ENCODE results near the gene RABGEF1. TPM values are rescaled to one million over a fixed set of nuclear protein-coding genes. Genes with fewer than 3 reads are reported as not detected.
"Not testable (repeated sequence)": the region's sequence is repeated elsewhere in the genome, so short reads cannot be mapped to it uniquely, and the experiment has no call there.

Gene RABGEF1
- total RNA-seq, 4 donors from 2014 or later: 44.6 to 53.2 (median 48.1) TPM

GRCh38 chr7:66790196-66790595 lies 49.7 kb downstream of the RABGEF1 start:
- 66 to 70% methylated on average over 6 of the region's 6 CpGs for WGBS, 2 donors
- TF ChIP-seq CTCF (IDR thresholded peaks at IDR 0.05) (no peak), POLR2A (IDR thresholded peaks at IDR 0.05) (no peak)
- intact Hi-C loops (cut with DNase I; ENCODE audit: low total_unique reads): no loop called here
- H3K4me3 ChIP-seq (ENCODE audit: low read depth, poor library complexity, severe bottlenecking): no peak overlapping the region
- no peak for DNase-seq (ENCODE audit: low spot score in 2 of 2)

- TF ChIP-seq CTCF (IDR thresholded peaks at IDR 0.05): no peak
- TF ChIP-seq POLR2A (IDR thresholded peaks at IDR 0.05): no peak
- 69 to 77% methylated on average over 3 of the region's 3 CpGs for WGBS, 2 donors
- no peak overlapping the region for H3K4me3 ChIP-seq (ENCODE audit: low read depth, poor library complexity, severe bottlenecking)
- intact Hi-C loops (cut with DNase I; ENCODE audit: low total_unique reads): no loop called here
- no peak for DNase-seq (ENCODE audit: low spot score in 2 of 2)
These were observed 50.2 kb downstream of the RABGEF1 start for GRCh38 chr7:66790725-66791124.

- WGBS, 2 donors: 89 to 93% methylated on average over 8 of the region's 8 CpGs
- H3K4me3 ChIP-seq (ENCODE audit: low read depth, poor library complexity, severe bottlenecking): no peak overlapping the region
- no peak for DNase-seq (ENCODE audit: low spot score in 2 of 2)
- TF ChIP-seq CTCF (IDR thresholded peaks at IDR 0.05): no peak
- intact Hi-C loops (cut with DNase I; ENCODE audit: low total_unique reads): no loop called here
These were observed 60.1 kb downstream of the RABGEF1 start for GRCh38 chr7:66800591-66800990.

- no peak for TF ChIP-seq CTCF (IDR thresholded peaks at IDR 0.05)
- TF ChIP-seq POLR2A (IDR thresholded peaks at IDR 0.05): no peak
- 62 to 74% methylated on average over 4 of the region's 4 CpGs for WGBS, 2 donors
- H3K4me3 ChIP-seq (ENCODE audit: low read depth, poor library complexity, severe bottlenecking): no peak overlapping the region
- intact Hi-C loops (cut with DNase I; ENCODE audit: low total_unique reads): no loop called here
- DNase-seq (ENCODE audit: low spot score in 2 of 2): no peak
These were observed 63.5 kb downstream of the RABGEF1 start for GRCh38 chr7:66804001-66804400.

- intact Hi-C loops (cut with DNase I; ENCODE audit: low total_unique reads): no loop called here
- no peak for TF ChIP-seq CTCF (IDR thresholded peaks at IDR 0.05)
- no peak for TF ChIP-seq POLR2A (IDR thresholded peaks at IDR 0.05)
- H3K4me3 ChIP-seq (ENCODE audit: low read depth, poor library complexity, severe bottlenecking): no peak overlapping the region
- WGBS, 2 donors: 95 to 99% methylated on average over 9 of the region's 9 CpGs
- DNase-seq (ENCODE audit: low spot score in 2 of 2): peak in 1 of 2 donors; percentile 81
These were observed 67.2 kb downstream of the RABGEF1 start for GRCh38 chr7:66807736-66808135.

GRCh38 chr7:66810716-66811115 lies 70.2 kb downstream of the RABGEF1 start:
- intact Hi-C loops (cut with DNase I; ENCODE audit: low total_unique reads): no loop called here
- TF ChIP-seq POLR2A (IDR thresholded peaks at IDR 0.05) (no peak), CTCF (IDR thresholded peaks at IDR 0.05) (no peak)
- WGBS, 2 donors: 90 to 94% methylated on average over 5 of the region's 5 CpGs
- H3K4me3 ChIP-seq (ENCODE audit: low read depth, poor library complexity, severe bottlenecking): no peak overlapping the region
- DNase-seq (ENCODE audit: low spot score in 2 of 2): peak in 1 of 2 donors; percentile 34

- intact Hi-C loops (cut with DNase I; ENCODE audit: low total_unique reads); H3K4me3 ChIP-seq (ENCODE audit: low read depth, poor library complexity, severe bottlenecking): not testable (repeated sequence)
- DNase-seq (ENCODE audit: low spot score in 2 of 2): peak in 1 of 2 donors; percentile 58
- WGBS, 2 donors: 92 to 95% methylated on average over 14 to 15 of the region's 15 CpGs
These were observed 74.8 kb downstream of the RABGEF1 start for GRCh38 chr7:66815186-66815875.

Data from lower leg skin (tissue), 4 donors.